ENCODE results near the gene SETD1A. TPM values are rescaled to one million over a fixed set of nuclear protein-coding genes. Genes with fewer than 3 reads are reported as not detected.
A peak's percentile ranks its signal among the peaks of the same experiment; 100 is the strongest.

Gene SETD1A
- total RNA-seq, 6 donors from 2014 or later: 9.1 to 30.4 (median 17.0) TPM

- Histone ChIP-seq H3K36me3 (no peaks in the 10 kb centered on the region), H3K9me3 (no peaks in the 10 kb centered on the region), H3K4me3 (no peak overlapping the region), H3K27ac (peak overlapping the region in 1 of 4 donors; percentile 97), H3K27me3 (no peaks in the 10 kb centered on the region), H3K4me1 (peaks cover 11 to 31% (median 17%) of the 10 kb centered on the region in 4 donors)
- DNase-seq (no peak), ATAC-seq (ENCODE audit: low FRiP score in 2 of 2) (no peak)
- TF ChIP-seq EP300 (IDR thresholded peaks at IDR 0.05) (no peak), POLR2AphosphoS5 (IDR thresholded peaks at IDR 0.05) (no peak), CTCF (IDR thresholded peaks at IDR 0.05) (no peak)
- WGBS, 2 donors: 63 to 70% methylated on average over 2 of the region's 2 CpGs
Measured at GRCh38 chr16:30920891-30921290, 36.7 kb upstream of the SETD1A start.

GRCh38 chr16:30921459-30921747 lies 36.2 kb upstream of the SETD1A start:
- H3K36me3 ChIP-seq: peaks cover 0 to 2% (median under 1%) of the 10 kb centered on the region in 4 donors

GRCh38 chr16:30921748-30922419 lies 35.7 kb upstream of the SETD1A start:
- Histone ChIP-seq H3K27me3 (no peaks in the 10 kb centered on the region), H3K9me3 (no peaks in the 10 kb centered on the region), H3K27ac (peak overlapping the region; percentile 89 to 98 (median 96)), H3K4me3 (peak overlapping the region; percentile 9 to 82 (median 74)), H3K4me1 (peaks cover 11 to 31% (median 17%) of the 10 kb centered on the region in 4 donors), H3K36me3 (peaks cover 0 to 7% (median 3%) of the 10 kb centered on the region in 4 donors)
- ATAC-seq (ENCODE audit: low FRiP score in 2 of 2): peak; percentile 58 to 76
- WGBS, 2 donors: 0 to 1% methylated on average over 22 to 37 of the region's 37 CpGs
- TF ChIP-seq POLR2A (IDR thresholded peaks at IDR 0.05) (peak in 2 of 4 donors; percentile 12 to 13), CTCF (IDR thresholded peaks at IDR 0.05) (peak; percentile 89 to 95 (median 94)), POLR2AphosphoS5 (IDR thresholded peaks at IDR 0.05) (peak in 1 of 2 donors; percentile 22), EP300 (IDR thresholded peaks at IDR 0.05) (no peak)
- DNase-seq: peak; percentile 66 to 92

More at GRCh38 chr16:30921459-30921747, 36.2 kb upstream of the SETD1A start:
- Histone ChIP-seq H3K4me3 (peak overlapping the region in 3 of 4 donors; percentile 66 to 82 (median 81)), H3K27me3 (no peaks in the 10 kb centered on the region), H3K27ac (peak overlapping the region in 3 of 4 donors; percentile 96 to 98 (median 97)), H3K9me3 (no peaks in the 10 kb centered on the region), H3K4me1 (peaks cover 11 to 31% (median 17%) of the 10 kb centered on the region in 4 donors)
- 26 to 28% methylated on average over 6 of the region's 6 CpGs for WGBS, 2 donors
- TF ChIP-seq EP300 (IDR thresholded peaks at IDR 0.05): no peak
- TF ChIP-seq POLR2AphosphoS5 (IDR thresholded peaks at IDR 0.05): no peak
- TF ChIP-seq CTCF (IDR thresholded peaks at IDR 0.05): no peak
- TF ChIP-seq POLR2A (IDR thresholded peaks at IDR 0.05): no peak
- ATAC-seq (ENCODE audit: low FRiP score in 2 of 2) (no peak), DNase-seq (no peak)

- peaks cover 0 to 13% (median 6%) of the 10 kb centered on the region in 4 donors for H3K36me3 ChIP-seq
- H3K4me1 ChIP-seq: peaks cover 11 to 33% (median 17%) of the 10 kb centered on the region in 4 donors
- H3K4me3 ChIP-seq: peak overlapping the region; percentile 49 to 82 (median 74)
- ATAC-seq (ENCODE audit: low FRiP score in 2 of 2) (peak; percentile 92 to 97), DNase-seq (peak; percentile 98 to 100)
- H3K9me3 ChIP-seq: no peaks in the 10 kb centered on the region
- peak; percentile 87 to 90 for TF ChIP-seq POLR2AphosphoS5 (IDR thresholded peaks at IDR 0.05)
- TF ChIP-seq EP300 (IDR thresholded peaks at IDR 0.05): no peak
- TF ChIP-seq CTCF (IDR thresholded peaks at IDR 0.05): no peak
- peak in 1 of 4 donors; percentile 46 for TF ChIP-seq POLR2A (IDR thresholded peaks at IDR 0.05)
- 0 to 1% methylated on average over 26 to 42 of the region's 42 CpGs for WGBS, 2 donors
- H3K27ac ChIP-seq: peak overlapping the region; percentile 89 to 98 (median 96)
- H3K27me3 ChIP-seq: no peaks in the 10 kb centered on the region
Measured at GRCh38 chr16:30922420-30922959, 35.1 kb upstream of the SETD1A start.

All from upper lobe of left lung (tissue), 6 donors.